Body of pancreas (tissue), 4 donors: ENCODE results near the gene NSUN4. TPM values are rescaled to one million over a fixed set of nuclear protein-coding genes. Genes with fewer than 3 reads are reported as not detected.

Experiments used
- ATAC-seq: fragments of 150-250 bp; one replicate; pipeline ENCODE4 v1.9.1; 2016
- DNase-seq, 4 donors: peaks; one replicate each; pipeline ENCODE4 v3.0.0-alpha.2; 2019
- H3K27ac ChIP-seq, 4 donors: fragments of 200-600 bp; sonication (generic); 1 replicate in 3 of 4; 2 replicates in 1 of 4; pipeline versions ENCODE4 v1.5.1 to v1.6.1; 2016 to 2019; ENCODE audit warnings: mild to moderate bottlenecking in 1 of 4, mixed read lengths in 1 of 4, moderate library complexity in 1 of 4
- H3K27me3 ChIP-seq, 2 donors: fragments of 200-600 bp; sonication (generic); one replicate each; pipeline ENCODE4 v1.6.0; 2016; ENCODE audit warnings: mild to moderate bottlenecking in 1 of 2
- H3K36me3 ChIP-seq, 2 donors: fragments of 200-600 bp; sonication (generic); replicated peaks in 1 of 2; 2 replicates each; pipeline ENCODE4 v1.5.1; 2016; ENCODE audit warnings: low read depth in 2 of 2; ENCODE audit not compliant: insufficient read depth in 1 of 2
- H3K4me1 ChIP-seq: fragments of 200-600 bp; sonication (generic); one replicate; pipeline ENCODE4 v1.6.0; 2016
- H3K4me3 ChIP-seq, 2 donors: fragments of 200-600 bp; sonication (generic); 1 replicate in 1 of 2; 2 replicates in 1 of 2; pipeline ENCODE4 v1.5.1; 2016 to 2019
- H3K9me3 ChIP-seq, 3 donors: fragments of 200-600 bp; sonication (generic); 1 replicate in 2 of 3; 2 replicates in 1 of 3; pipeline ENCODE4 v1.5.1; 2016
- POLR2A ChIP-seq, 3 donors: fragments of 450-650 bp; IDR thresholded peaks; one replicate each; pipeline ENCODE4 v1.6.1; 2016; ENCODE audit warnings: antibody characterized with exemption in 3 of 3, mild to moderate bottlenecking in 2 of 3
- WGBS, 2 donors: methylation state at CpG; one replicate each; pipeline ENCODE4 v1.1.5; 2017; 5-methylcytosine and 5-hydroxymethylcytosine counted together
- intact Hi-C: fragments of 100-400 bp; cut with DNase I; formaldehyde crosslinking; loops from one replicate; pipeline ENCODE4 v1.15.1; 2023
- total RNA-seq, 2 donors: library from RNA; depleted of rRNA; stranded (reverse); fragments of >200 nt; gene quantifications; one replicate each; pipeline ENCODE4 v1.1.0, GENCODE V29; 2016
- TF ChIP-seq, protein P1 (sequence below), 7 experiments: fragments of 450-650 bp in 4 of 7; fragments of 200-600 bp in 3 of 7; sonication (generic) in 3 of 7; IDR thresholded peaks; one replicate each; pipeline ENCODE4 v1.5.1; 2016 to 2019; ENCODE audit warnings: antibody characterized with exemption in 7 of 7

The NSUN4 gene
- total RNA-seq, 2 donors from 2014 or later = 15.6 to 26.0 TPM

DNA sequence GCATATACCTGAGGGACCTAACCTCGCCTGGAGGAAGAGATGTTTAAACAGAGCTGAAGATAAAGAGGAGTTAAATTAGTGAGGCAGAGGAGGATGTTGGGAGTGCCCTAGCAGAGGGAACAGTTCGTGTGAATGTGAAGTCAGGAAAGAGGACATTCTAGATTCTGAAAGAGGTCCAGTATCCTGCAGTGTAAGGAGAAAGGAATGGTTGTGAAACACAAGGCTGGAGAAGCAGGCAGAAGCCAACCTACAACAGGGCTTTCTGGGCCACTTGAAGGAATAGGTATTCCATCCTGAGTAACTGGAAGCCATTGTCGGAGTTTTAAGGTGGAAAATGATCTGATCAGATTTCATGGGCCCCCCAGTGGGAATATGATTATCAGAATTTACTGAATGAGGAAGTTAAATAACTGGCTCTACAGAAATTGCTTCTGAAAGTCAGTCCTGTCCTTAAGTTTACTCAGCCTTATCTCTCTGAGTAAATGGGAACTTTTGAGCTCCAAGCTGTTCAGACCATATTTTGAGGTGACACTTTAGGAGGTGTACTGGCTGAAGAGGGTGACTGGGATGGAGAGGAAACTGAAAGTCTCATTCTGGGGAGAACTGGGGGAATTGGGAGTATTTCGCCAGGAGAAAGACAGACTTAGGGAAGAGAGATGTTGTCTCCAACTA lies 29.1 kb downstream of the NSUN4 start:
- Histone ChIP-seq H3K4me1 (peaks cover 7% of the 10 kb centered on the region), H3K27ac (peak overlapping the region in 1 of 4 donors; percentile 5), H3K27me3 (no peaks in the 10 kb centered on the region), H3K9me3 (no peaks in the 10 kb centered on the region), H3K4me3 (no peak overlapping the region), H3K36me3 (no peaks in the 10 kb centered on the region)
- no peak for TF ChIP-seq POLR2A (IDR thresholded peaks at IDR 0.05)
- TF ChIP-seq, protein P1, sequence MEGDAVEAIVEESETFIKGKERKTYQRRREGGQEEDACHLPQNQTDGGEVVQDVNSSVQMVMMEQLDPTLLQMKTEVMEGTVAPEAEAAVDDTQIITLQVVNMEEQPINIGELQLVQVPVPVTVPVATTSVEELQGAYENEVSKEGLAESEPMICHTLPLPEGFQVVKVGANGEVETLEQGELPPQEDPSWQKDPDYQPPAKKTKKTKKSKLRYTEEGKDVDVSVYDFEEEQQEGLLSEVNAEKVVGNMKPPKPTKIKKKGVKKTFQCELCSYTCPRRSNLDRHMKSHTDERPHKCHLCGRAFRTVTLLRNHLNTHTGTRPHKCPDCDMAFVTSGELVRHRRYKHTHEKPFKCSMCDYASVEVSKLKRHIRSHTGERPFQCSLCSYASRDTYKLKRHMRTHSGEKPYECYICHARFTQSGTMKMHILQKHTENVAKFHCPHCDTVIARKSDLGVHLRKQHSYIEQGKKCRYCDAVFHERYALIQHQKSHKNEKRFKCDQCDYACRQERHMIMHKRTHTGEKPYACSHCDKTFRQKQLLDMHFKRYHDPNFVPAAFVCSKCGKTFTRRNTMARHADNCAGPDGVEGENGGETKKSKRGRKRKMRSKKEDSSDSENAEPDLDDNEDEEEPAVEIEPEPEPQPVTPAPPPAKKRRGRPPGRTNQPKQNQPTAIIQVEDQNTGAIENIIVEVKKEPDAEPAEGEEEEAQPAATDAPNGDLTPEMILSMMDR (IDR thresholded peaks at IDR 0.05) = no peak
- intact Hi-C loops = no loop called here
- ATAC-seq (peak; percentile 15), DNase-seq (no peak)
- 43 to 45% methylated on average over 4 of the region's 4 CpGs for WGBS, 2 donors

DNA sequence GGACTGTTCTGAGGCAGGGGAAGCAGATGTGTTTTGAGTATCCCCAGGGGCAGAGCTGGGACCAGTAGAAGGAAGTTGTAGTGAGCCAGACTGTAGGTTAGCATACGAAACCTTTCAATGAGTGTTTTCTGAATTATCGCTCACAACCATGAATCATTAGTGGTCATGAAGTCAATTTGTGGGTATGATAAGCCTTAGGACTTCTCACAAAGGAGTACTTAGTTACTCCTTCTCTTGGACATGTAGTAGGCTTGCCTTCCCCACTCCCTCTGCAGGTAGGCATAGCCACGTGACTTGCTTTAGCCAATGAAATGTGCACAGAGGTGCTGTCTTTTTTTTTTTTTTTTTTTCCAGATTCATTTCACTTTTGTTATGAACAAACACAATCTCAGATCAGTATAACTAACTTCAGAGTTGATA lies 29.6 kb downstream of the NSUN4 start:
- TF ChIP-seq POLR2A (IDR thresholded peaks at IDR 0.05) = no peak
- TF ChIP-seq, protein P1 (IDR thresholded peaks at IDR 0.05) = no peak
- H3K4me1 ChIP-seq = peaks cover 7% of the 10 kb centered on the region
- WGBS, 2 donors = 78 to 92% methylated on average over 3 of the region's 3 CpGs
- DNase-seq (peak in 1 of 4 donors; percentile 19), ATAC-seq (peak; percentile 33)
- intact Hi-C loops = no loop called here
- H3K4me3 ChIP-seq = no peak overlapping the region
- H3K27me3 ChIP-seq = no peaks in the 10 kb centered on the region
- H3K9me3 ChIP-seq = no peaks in the 10 kb centered on the region
- no peaks in the 10 kb centered on the region for H3K36me3 ChIP-seq
- peak overlapping the region in 1 of 4 donors; percentile 5 for H3K27ac ChIP-seq

DNA sequence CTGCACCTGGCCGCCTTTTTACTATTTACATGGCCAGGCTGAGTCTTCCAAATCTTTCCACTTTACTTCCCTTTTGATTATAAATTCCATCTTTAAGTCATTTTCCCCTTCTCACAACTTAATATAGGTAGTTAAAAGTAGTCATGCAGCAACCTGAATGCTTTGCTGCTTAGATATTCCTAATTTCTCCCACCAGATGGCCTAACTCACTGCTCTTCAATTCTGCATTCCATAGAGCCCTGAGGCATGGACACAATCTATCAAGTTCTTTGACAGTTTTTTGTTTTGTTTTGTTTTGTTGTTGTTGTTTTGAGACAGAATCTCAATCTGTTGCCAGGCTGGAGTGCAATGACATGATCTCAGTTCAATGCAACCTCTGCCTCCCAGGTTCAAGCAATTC lies 31.8 kb downstream of the NSUN4 start:
- Histone ChIP-seq H3K36me3 (no peaks in the 10 kb centered on the region), H3K4me1 (peaks cover 7% of the 10 kb centered on the region), H3K4me3 (no peak overlapping the region), H3K27me3 (no peaks in the 10 kb centered on the region), H3K27ac (no peak overlapping the region), H3K9me3 (no peaks in the 10 kb centered on the region)
- no peak for ATAC-seq
- 100% methylated on average over 1 of the region's 1 CpG for WGBS, 2 donors
- intact Hi-C loops = no loop called here
- no peak for DNase-seq
- TF ChIP-seq POLR2A (IDR thresholded peaks at IDR 0.05) = no peak
- TF ChIP-seq, protein P1 (IDR thresholded peaks at IDR 0.05) = no peak

DNA sequence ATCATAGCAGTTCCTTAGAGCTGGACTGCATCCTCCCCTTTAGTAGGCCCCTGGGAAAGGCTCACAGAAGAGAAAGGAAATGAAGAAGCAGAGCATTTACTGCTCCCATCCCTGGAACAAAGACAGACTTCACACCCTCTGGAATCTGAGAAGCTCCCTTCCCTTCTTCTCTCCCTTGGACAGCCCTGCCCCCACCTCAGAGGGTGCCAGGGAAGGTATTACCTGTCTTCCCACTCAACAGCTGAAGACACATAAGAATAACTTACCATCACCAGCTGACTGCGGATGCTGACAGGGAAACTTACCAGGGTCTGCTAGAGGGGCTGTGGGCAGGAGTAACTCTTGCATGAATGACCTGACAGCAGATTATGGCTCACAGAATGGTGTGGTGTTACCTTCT lies 39.4 kb downstream of the NSUN4 start:
- H3K4me3 ChIP-seq = no peak overlapping the region
- no peak for TF ChIP-seq POLR2A (IDR thresholded peaks at IDR 0.05)
- TF ChIP-seq, protein P1 (IDR thresholded peaks at IDR 0.05) = no peak
- no peaks in the 10 kb centered on the region for H3K27me3 ChIP-seq
- H3K4me1 ChIP-seq = no peaks in the 10 kb centered on the region
- no peaks in the 10 kb centered on the region for H3K9me3 ChIP-seq
- no peak overlapping the region for H3K27ac ChIP-seq
- WGBS, 2 donors = 92 to 100% methylated on average over 1 of the region's 1 CpG
- no peaks in the 10 kb centered on the region for H3K36me3 ChIP-seq
- intact Hi-C loops = no loop called here
- ATAC-seq = no peak
- DNase-seq = no peak

DNA sequence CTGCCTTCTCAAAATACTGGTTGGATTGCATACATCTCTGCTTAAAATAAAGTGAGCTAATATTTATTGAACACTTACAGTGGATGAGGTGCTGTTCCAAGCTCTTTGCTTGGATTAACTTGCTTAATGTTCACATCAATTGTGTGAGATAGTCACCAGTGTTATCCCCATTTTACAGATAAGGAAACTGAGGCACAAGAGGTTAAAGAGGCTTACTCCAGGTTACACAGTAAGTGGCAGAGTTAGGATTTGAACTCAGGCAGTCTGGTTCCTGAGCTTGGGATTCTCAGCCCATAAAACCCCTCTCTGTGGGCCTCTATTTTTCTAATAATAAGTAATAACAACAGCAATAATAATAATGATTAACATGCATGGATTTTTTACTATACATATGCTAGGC lies 39.9 kb downstream of the NSUN4 start:
- H3K4me3 ChIP-seq = no peak overlapping the region
- no peak for ATAC-seq
- H3K9me3 ChIP-seq = no peaks in the 10 kb centered on the region
- H3K4me1 ChIP-seq = no peaks in the 10 kb centered on the region
- H3K27ac ChIP-seq = no peak overlapping the region
- no peaks in the 10 kb centered on the region for H3K36me3 ChIP-seq
- intact Hi-C loops = no loop called here
- H3K27me3 ChIP-seq = no peaks in the 10 kb centered on the region
- no peak for TF ChIP-seq POLR2A (IDR thresholded peaks at IDR 0.05)
- TF ChIP-seq, protein P1 (IDR thresholded peaks at IDR 0.05) = no peak
- DNase-seq = no peak
